ENCODE data around the gene TTR.

The TTR gene

DNA sequence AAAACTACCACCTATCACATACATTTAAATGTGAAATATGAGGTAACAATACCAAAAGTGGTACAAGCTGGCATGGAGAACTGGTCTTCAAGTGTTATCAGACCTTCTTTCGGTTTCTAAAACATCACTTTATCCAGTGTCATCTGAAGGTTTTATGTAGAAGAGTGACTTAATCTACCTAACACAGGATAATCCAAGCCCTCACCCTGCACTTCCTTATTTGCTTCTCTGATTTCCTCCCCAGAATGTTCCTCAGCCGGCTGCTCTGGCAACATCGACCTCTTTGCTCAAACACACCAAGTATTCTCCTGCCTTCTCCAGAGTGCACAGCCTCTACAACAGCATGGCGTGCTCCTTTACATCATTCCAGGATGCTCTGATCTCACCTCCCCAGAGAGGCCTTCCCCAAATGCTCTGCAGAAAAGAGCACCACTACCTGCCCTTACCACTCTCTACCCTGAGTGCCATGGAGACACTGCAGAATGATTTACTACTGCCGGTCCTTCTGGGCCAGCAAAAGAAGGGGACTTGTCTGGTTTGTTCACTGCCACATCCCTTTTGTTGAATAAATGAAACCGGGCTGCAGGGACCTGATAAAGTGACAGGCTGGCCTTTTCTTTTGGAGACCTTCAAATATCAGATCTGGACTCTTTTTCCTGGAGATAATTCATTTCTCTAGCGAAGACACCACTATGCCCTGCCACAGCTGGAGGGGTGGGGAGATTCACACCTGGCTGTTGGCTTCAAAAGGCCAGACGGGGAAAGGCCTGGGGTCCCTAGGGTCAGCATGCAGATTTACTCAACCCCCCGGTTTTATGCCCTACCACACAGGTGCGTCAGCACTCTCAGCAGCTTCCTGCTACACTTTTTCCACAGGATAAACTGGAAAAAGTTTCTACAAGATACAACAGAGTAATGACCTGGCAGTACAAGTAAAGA is 42.0 kb downstream of the TTR start:
- no peak overlapping the region for H3K4me3 ChIP-seq (ENCODE audit: low read depth, low read length)
- TF ChIP-seq, protein P1, sequence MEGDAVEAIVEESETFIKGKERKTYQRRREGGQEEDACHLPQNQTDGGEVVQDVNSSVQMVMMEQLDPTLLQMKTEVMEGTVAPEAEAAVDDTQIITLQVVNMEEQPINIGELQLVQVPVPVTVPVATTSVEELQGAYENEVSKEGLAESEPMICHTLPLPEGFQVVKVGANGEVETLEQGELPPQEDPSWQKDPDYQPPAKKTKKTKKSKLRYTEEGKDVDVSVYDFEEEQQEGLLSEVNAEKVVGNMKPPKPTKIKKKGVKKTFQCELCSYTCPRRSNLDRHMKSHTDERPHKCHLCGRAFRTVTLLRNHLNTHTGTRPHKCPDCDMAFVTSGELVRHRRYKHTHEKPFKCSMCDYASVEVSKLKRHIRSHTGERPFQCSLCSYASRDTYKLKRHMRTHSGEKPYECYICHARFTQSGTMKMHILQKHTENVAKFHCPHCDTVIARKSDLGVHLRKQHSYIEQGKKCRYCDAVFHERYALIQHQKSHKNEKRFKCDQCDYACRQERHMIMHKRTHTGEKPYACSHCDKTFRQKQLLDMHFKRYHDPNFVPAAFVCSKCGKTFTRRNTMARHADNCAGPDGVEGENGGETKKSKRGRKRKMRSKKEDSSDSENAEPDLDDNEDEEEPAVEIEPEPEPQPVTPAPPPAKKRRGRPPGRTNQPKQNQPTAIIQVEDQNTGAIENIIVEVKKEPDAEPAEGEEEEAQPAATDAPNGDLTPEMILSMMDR (IDR thresholded peaks at IDR 0.05; ENCODE audit: low read depth, low read length, missing control alignments) = no peak
- no peak for DNase-seq (ENCODE audit: low read depth)

DNA sequence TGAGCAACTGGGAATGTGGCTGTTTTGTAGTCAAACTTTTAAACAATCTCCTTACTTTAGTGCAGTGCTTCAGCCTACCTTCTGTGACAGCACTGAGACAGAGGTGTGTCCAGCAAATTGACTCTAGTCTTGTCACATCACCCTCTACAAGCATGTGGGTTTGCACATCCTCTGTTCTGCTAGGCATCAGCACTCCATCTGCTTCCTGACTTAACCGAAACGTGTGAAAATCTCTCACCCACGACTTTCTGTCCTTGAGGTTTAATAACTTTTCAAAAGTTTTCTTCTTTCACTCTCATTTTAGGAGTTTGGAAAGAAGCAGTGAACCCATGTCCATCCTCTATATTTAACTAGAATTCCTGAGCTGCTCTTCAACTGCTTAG is 42.6 kb downstream of the TTR start:
- DNase-seq (ENCODE audit: low read depth) = peak; percentile 80
- no peak overlapping the region for H3K4me3 ChIP-seq (ENCODE audit: low read depth, low read length)
- TF ChIP-seq, protein P1 (IDR thresholded peaks at IDR 0.05; ENCODE audit: low read depth, low read length, missing control alignments) = no peak

DNA sequence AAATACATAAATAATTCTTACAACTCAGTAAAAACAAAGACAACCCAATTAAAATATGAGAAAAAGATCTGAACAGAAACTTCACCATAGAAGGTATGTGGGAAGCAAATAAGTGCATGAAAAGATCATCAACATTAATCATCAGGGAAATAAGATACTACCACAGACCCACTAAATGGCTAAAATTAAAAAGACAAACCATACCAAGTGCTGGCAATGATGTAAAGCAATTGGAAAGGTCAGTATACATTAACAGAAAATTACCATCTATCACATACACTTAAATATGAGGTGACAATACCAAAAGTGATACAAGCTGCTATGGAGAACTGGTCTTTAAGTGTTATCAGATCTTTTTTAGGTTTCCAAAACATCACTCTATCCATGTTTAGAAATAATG is 44.7 kb downstream of the TTR start:
- TF ChIP-seq, protein P1 (IDR thresholded peaks at IDR 0.05; ENCODE audit: low read depth, low read length, missing control alignments) = no peak
- no peak overlapping the region for H3K4me3 ChIP-seq (ENCODE audit: low read depth, low read length)
- DNase-seq (ENCODE audit: low read depth) = no peak

DNA sequence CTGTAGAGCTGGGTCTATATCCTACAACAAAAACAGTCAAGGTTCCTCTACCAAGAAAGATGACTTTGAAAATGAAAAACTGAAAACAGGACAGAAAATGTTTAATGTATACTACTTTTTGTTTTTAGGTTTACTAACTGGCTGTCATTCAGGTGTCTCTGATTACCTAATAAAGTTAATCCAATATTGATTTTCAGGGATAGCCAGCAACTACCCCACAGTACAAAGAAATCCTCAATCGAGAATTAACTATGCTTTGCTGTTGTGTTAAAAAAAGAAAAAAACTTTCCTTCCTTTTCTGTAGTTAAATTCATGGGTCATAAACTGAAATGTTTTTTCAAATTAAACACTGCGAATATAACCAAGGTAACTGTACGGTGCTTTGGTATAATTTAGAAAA is 45.8 kb downstream of the TTR start:
- TF ChIP-seq, protein P1 (IDR thresholded peaks at IDR 0.05; ENCODE audit: low read depth, low read length, missing control alignments) = no peak
- no peak for DNase-seq (ENCODE audit: low read depth)
- H3K4me3 ChIP-seq (ENCODE audit: low read depth, low read length) = no peak overlapping the region

DNA sequence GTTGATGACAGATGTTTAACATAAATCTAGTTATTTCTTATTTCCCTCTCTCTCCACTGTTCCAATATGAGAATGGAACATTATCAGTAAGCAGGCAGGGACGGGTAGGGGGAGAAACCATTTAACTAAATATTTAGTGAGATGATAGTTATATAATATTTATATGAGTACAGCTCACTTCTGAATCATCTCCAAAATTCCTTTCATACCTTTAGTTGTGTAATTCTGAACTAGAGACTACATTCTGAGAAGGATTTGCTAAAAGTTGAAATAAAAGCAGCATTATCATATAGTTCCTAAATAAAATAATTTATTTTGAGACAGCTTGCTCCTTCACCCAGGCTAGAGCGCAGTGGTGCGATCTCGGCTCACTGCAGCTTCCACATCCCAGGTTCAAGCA is 51.3 kb downstream of the TTR start:
- no peak for DNase-seq (ENCODE audit: low read depth)
- TF ChIP-seq, protein P1 (IDR thresholded peaks at IDR 0.05; ENCODE audit: low read depth, low read length, missing control alignments) = no peak

DNA sequence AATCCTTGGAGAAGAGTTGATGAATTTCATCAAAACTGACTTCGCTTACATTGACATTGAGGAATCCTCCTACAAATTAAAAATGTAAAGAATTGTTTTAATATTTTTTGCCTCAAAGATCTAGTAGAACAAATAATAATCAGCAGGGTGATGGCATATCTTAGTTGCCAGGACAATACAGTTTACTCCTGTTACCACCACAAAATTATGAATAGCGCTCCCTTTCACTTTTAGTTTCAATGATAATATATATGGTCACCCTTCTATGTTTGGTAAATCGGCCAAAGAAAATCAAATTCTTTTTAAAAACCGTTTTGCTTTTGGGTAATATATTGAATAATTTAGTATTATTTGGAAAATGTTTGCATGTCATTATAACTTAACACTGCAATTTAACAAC is 53.7 kb downstream of the TTR start:
- TF ChIP-seq, protein P1 (IDR thresholded peaks at IDR 0.05; ENCODE audit: low read depth, low read length, missing control alignments) = no peak
- no peak for DNase-seq (ENCODE audit: low read depth)
- no peak overlapping the region for H3K4me3 ChIP-seq (ENCODE audit: low read depth, low read length)

More for the DNA sequence above, 51.3 kb downstream of the TTR start:
- no peak overlapping the region for H3K4me3 ChIP-seq (ENCODE audit: low read depth, low read length)

Measured in GM12864 (cell line).